Body of pancreas (tissue), 4 donors: Measurements from ENCODE around the gene SPAG5. TPM values are rescaled to one million over a fixed set of nuclear protein-coding genes. Genes with fewer than 3 reads are reported as not detected.

Experiments
- ATAC-seq: fragments of 150-250 bp; one replicate; pipeline ENCODE4 v1.9.1; 2016
- DNase-seq, 4 donors: peaks; one replicate each; pipeline ENCODE4 v3.0.0-alpha.2; 2019
- H3K27ac ChIP-seq, 4 donors: fragments of 200-600 bp; sonication (generic); 1 replicate in 3 of 4; 2 replicates in 1 of 4; pipeline versions ENCODE4 v1.5.1 to v1.6.1; 2016 to 2019; ENCODE audit warnings: mild to moderate bottlenecking in 1 of 4, mixed read lengths in 1 of 4, moderate library complexity in 1 of 4
- H3K27me3 ChIP-seq, 2 donors: fragments of 200-600 bp; sonication (generic); one replicate each; pipeline ENCODE4 v1.6.0; 2016; ENCODE audit warnings: mild to moderate bottlenecking in 1 of 2
- H3K36me3 ChIP-seq, 2 donors: fragments of 200-600 bp; sonication (generic); replicated peaks in 1 of 2; 2 replicates each; pipeline ENCODE4 v1.5.1; 2016; ENCODE audit warnings: low read depth in 2 of 2; ENCODE audit not compliant: insufficient read depth in 1 of 2
- H3K4me1 ChIP-seq: fragments of 200-600 bp; sonication (generic); one replicate; pipeline ENCODE4 v1.6.0; 2016
- H3K4me3 ChIP-seq, 2 donors: fragments of 200-600 bp; sonication (generic); 1 replicate in 1 of 2; 2 replicates in 1 of 2; pipeline ENCODE4 v1.5.1; 2016 to 2019
- H3K9me3 ChIP-seq, 3 donors: fragments of 200-600 bp; sonication (generic); 1 replicate in 2 of 3; 2 replicates in 1 of 3; pipeline ENCODE4 v1.5.1; 2016
- POLR2A ChIP-seq, 3 donors: fragments of 450-650 bp; IDR thresholded peaks; one replicate each; pipeline ENCODE4 v1.6.1; 2016; ENCODE audit warnings: antibody characterized with exemption in 3 of 3, mild to moderate bottlenecking in 2 of 3
- WGBS, 2 donors: methylation state at CpG; one replicate each; pipeline ENCODE4 v1.1.5; 2017; 5-methylcytosine and 5-hydroxymethylcytosine counted together
- intact Hi-C: fragments of 100-400 bp; cut with DNase I; formaldehyde crosslinking; loops from one replicate; pipeline ENCODE4 v1.15.1; 2023
- total RNA-seq, 2 donors: library from RNA; depleted of rRNA; stranded (reverse); fragments of >200 nt; gene quantifications; one replicate each; pipeline ENCODE4 v1.1.0, GENCODE V29; 2016
- TF ChIP-seq, protein P1 (sequence below), 7 experiments: fragments of 450-650 bp in 4 of 7; fragments of 200-600 bp in 3 of 7; sonication (generic) in 3 of 7; IDR thresholded peaks; one replicate each; pipeline ENCODE4 v1.5.1; 2016 to 2019; ENCODE audit warnings: antibody characterized with exemption in 7 of 7

SPAG5 gene
- total RNA-seq, 2 donors from 2014 or later = 3.1 TPM; not detected in 1

DNA sequence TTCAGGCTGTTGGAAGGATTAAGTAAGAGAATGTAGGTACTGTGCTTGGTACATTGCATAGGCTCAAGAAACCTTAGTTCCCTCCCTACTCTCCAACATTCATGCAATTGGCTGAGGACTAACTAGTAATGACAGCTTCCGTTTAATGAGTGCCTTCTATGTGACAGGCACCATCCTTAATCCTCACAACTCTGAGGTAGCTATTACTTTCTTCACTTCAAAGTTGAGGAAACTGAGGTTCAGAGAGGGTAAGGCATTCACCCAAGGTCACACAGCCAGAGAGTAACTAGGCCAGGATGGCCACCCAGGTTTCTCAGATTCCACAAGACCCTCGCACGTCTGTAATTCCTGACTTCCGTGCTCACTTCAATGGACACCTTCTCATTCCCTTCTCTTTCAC is 68.6 kb downstream of the SPAG5 start:
- H3K36me3 ChIP-seq = no peaks in the 10 kb centered on the region
- H3K4me3 ChIP-seq = no peak overlapping the region
- intact Hi-C loops = no loop called here
- H3K9me3 ChIP-seq = no peaks in the 10 kb centered on the region
- peaks cover 25% of the 10 kb centered on the region for H3K4me1 ChIP-seq
- WGBS, 2 donors = 72 to 75% methylated on average over 4 of the region's 4 CpGs
- ATAC-seq (no peak), DNase-seq (no peak)
- H3K27ac ChIP-seq = no peak overlapping the region
- TF ChIP-seq, protein P1, sequence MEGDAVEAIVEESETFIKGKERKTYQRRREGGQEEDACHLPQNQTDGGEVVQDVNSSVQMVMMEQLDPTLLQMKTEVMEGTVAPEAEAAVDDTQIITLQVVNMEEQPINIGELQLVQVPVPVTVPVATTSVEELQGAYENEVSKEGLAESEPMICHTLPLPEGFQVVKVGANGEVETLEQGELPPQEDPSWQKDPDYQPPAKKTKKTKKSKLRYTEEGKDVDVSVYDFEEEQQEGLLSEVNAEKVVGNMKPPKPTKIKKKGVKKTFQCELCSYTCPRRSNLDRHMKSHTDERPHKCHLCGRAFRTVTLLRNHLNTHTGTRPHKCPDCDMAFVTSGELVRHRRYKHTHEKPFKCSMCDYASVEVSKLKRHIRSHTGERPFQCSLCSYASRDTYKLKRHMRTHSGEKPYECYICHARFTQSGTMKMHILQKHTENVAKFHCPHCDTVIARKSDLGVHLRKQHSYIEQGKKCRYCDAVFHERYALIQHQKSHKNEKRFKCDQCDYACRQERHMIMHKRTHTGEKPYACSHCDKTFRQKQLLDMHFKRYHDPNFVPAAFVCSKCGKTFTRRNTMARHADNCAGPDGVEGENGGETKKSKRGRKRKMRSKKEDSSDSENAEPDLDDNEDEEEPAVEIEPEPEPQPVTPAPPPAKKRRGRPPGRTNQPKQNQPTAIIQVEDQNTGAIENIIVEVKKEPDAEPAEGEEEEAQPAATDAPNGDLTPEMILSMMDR (IDR thresholded peaks at IDR 0.05) = no peak
- no peak for TF ChIP-seq POLR2A (IDR thresholded peaks at IDR 0.05)
- H3K27me3 ChIP-seq = no peaks in the 10 kb centered on the region

DNA sequence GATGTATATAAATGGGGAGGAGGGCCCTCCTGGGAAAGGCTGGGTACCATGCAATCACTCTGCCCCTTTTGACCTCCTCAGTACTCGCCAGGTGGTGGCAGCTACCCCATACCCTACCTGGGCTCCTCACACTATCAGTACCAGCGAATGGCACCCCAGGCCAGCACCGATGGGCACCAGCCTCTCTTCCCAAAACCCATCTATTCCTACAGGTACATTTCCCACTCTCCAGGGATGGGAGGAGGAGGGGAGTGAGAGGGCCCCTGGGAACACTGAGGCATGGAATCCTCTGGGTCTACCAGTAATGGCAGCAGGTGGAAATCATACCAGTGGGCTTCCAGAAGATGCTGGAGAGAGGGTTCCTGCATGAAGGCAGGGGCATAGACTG is 69.8 kb downstream of the SPAG5 start:
- Histone ChIP-seq H3K9me3 (no peaks in the 10 kb centered on the region), H3K27me3 (no peaks in the 10 kb centered on the region), H3K4me1 (peaks cover 33% of the 10 kb centered on the region), H3K27ac (no peak overlapping the region), H3K36me3 (no peaks in the 10 kb centered on the region), H3K4me3 (no peak overlapping the region)
- ATAC-seq (no peak), DNase-seq (no peak)
- 72 to 85% methylated on average over 3 of the region's 3 CpGs for WGBS, 2 donors
- intact Hi-C loops = no loop called here
- TF ChIP-seq POLR2A (IDR thresholded peaks at IDR 0.05) = no peak
- TF ChIP-seq, protein P1 (IDR thresholded peaks at IDR 0.05) = no peak

DNA sequence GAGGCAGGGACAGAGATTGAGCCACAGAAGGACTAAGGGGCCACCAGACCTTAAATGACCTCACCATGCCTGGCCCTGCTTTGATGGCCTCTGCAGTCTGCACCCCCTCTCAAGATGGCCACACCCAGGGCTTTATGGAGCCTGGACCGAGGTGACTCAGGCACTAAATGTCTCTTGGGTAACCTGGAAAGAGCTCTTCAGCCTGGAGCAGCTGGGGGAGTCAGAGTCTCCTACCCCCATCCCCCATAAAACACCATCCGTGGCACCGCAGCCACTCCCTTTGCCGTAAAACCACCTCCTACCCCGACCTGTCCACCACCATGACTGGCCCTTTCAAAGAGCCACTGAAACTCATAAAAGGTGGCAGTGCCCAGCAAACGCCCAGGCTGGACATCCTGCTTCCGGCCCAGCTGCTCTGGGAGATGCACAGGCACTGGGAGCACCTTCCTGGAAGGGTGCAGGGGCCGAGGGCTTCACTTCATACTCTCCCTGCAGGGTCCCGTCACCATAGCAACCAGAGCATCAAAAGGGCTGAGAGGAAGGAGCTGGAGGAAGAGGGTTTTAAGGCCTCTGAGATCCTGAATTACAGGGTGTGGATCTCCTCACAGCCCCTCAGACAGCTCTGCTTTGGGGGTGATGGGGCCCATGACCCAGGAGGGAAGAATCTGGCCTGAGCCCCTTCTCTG is 70.4 kb downstream of the SPAG5 start:
- no peaks in the 10 kb centered on the region for H3K9me3 ChIP-seq
- H3K27me3 ChIP-seq = no peaks in the 10 kb centered on the region
- H3K36me3 ChIP-seq = no peaks in the 10 kb centered on the region
- no peak for ATAC-seq
- H3K4me3 ChIP-seq = no peak overlapping the region
- H3K4me1 ChIP-seq = peaks cover 33% of the 10 kb centered on the region
- TF ChIP-seq POLR2A (IDR thresholded peaks at IDR 0.05) = no peak
- TF ChIP-seq, protein P1 (IDR thresholded peaks at IDR 0.05) = no peak
- 68 to 81% methylated on average over 9 of the region's 9 CpGs for WGBS, 2 donors
- H3K27ac ChIP-seq = peak overlapping the region in 1 of 4 donors; percentile 16
- intact Hi-C loops = no loop called here
- no peak for DNase-seq

DNA sequence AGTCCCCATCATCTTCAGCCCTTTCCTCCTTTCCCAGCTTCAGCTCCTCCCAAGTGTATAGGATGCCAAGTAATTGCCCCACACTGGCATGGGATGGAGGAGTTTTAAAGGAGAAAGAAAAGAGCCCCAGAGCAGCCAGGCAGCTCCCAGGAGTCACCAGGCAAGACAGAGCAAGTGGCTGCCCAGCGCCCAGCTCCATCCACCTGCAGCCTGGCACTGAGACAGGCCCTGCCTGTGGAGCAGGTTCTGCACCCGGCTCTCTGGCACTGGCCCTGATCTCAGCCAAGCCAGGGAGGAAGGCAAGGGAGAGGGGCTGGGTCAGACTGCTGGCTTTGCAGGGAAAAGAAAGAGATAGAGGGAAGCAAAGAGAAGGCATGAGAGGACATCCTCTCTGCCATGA is 71.0 kb downstream of the SPAG5 start:
- ATAC-seq (peak; percentile 34), DNase-seq (peak; percentile 20 to 74 (median 52))
- WGBS, 2 donors = 23 to 40% methylated on average over 2 of the region's 2 CpGs
- H3K27ac ChIP-seq = peak overlapping the region in 1 of 4 donors; percentile 16
- TF ChIP-seq, protein P1 (IDR thresholded peaks at IDR 0.05) = no peak
- no peak for TF ChIP-seq POLR2A (IDR thresholded peaks at IDR 0.05)
- no peaks in the 10 kb centered on the region for H3K9me3 ChIP-seq
- H3K36me3 ChIP-seq = no peaks in the 10 kb centered on the region
- H3K4me1 ChIP-seq = peaks cover 33% of the 10 kb centered on the region
- intact Hi-C loops = no loop called here
- no peak overlapping the region for H3K4me3 ChIP-seq
- no peaks in the 10 kb centered on the region for H3K27me3 ChIP-seq

Other genes starting within 250 kb of the SPAG5 start
- gene POLDIP2, start 241.5 kb downstream of the SPAG5 start, total RNA-seq = 10 to 100 TPM; 50.8 to 54.4 TPM
- not detected for gene SEBOX, start 233.8 kb downstream of the SPAG5 start, total RNA-seq
- 1 to 10 TPM; 4.2 to 6.6 TPM for gene VTN, start 228.7 kb downstream of the SPAG5 start, total RNA-seq
- gene SARM1, start 227.3 kb downstream of the SPAG5 start, total RNA-seq = 10 to 100 TPM; 13.7 to 33.9 TPM
- 10 to 100 TPM in 1 of 2 donors, 1 to 10 TPM in 1; 8.6 to 17.6 TPM for gene SLC46A1, start 192.8 kb downstream of the SPAG5 start, total RNA-seq
- 1 to 10 TPM in 1 of 2 donors, not detected in 1; 1.8 TPM for gene SLC13A2, start 125.4 kb downstream of the SPAG5 start, total RNA-seq
- under 1 TPM in 1 of 2 donors, not detected in 1; 0.52 TPM for gene FOXN1, start 92.7 kb downstream of the SPAG5 start, total RNA-seq
- 10 to 100 TPM; 25.7 to 29.3 TPM for gene UNC119, start 46.4 kb downstream of the SPAG5 start, total RNA-seq
- 10 to 100 TPM; 11.7 to 12.2 TPM for gene PIGS, start 27.5 kb downstream of the SPAG5 start, total RNA-seq
- gene ALDOC, start 22.1 kb downstream of the SPAG5 start, total RNA-seq = 10 to 100 TPM in 1 of 2 donors, 1 to 10 TPM in 1; 2.9 to 25.1 TPM
- gene RSKR, start 15.2 kb upstream of the SPAG5 start, total RNA-seq = 10 to 100 TPM in 1 of 2 donors, 1 to 10 TPM in 1; 2.6 to 14.8 TPM
- gene BLTP2, start 46.1 kb upstream of the SPAG5 start, total RNA-seq = 10 to 100 TPM; 70.8 to 87.3 TPM
- gene SDF2, start 62.9 kb upstream of the SPAG5 start, total RNA-seq = 10 to 100 TPM; 13.8 to 22.8 TPM
- 10 to 100 TPM; 26.5 to 37.2 TPM for gene SUPT6H, start 63.2 kb upstream of the SPAG5 start, total RNA-seq
- not detected for gene PROCA1, start 112.9 kb upstream of the SPAG5 start, total RNA-seq
- 10 to 100 TPM; 18.2 to 61.3 TPM for gene RAB34, start 118.8 kb upstream of the SPAG5 start, total RNA-seq
- 100 to 1,000 TPM; 208 to 220 TPM for gene RPL23A, start 121.0 kb upstream of the SPAG5 start, total RNA-seq
- 1 to 10 TPM; 2.0 to 3.1 TPM for gene TLCD1, start 127.2 kb upstream of the SPAG5 start, total RNA-seq
- 10 to 100 TPM in 1 of 2 donors, 1 to 10 TPM in 1; 2.9 to 18.5 TPM for gene NEK8, start 129.8 kb upstream of the SPAG5 start, total RNA-seq
- gene TRAF4, start 145.0 kb upstream of the SPAG5 start, total RNA-seq = 10 to 100 TPM; 27.5 to 48.1 TPM
- gene FAM222B, start 243.8 kb upstream of the SPAG5 start, total RNA-seq = 10 to 100 TPM in 1 of 2 donors, 1 to 10 TPM in 1; 9.9 to 15.3 TPM